Measurements from ENCODE around the gene AGTPBP1.
A peak's percentile ranks its signal among the peaks of the same experiment; 100 is the strongest.
"Not testable (repeated sequence)": the region's sequence is repeated elsewhere in the genome, so short reads cannot be mapped to it uniquely, and the experiment has no call there.

AGTPBP1 gene

GRCh38 chr9:85741875-85742596 lies at the start of gene AGTPBP1:
TSS of gene AGTPBP1 (minus strand) at chr9:85741954. CDS start at chr9:85712533, 29,421 bp downstream.
- DNase-seq = peak; percentile 92 to 96 (median 95)

- DNase-seq = not testable (repeated sequence)
Observed at GRCh38 chr9:85786116-85786515, 44.4 kb upstream of the AGTPBP1 start.

- not testable (repeated sequence) for DNase-seq
Observed at GRCh38 chr9:85773844-85774243, 32.1 kb upstream of the AGTPBP1 start.

- DNase-seq = not testable (repeated sequence)
Observed at GRCh38 chr9:85761802-85762201, 20.0 kb upstream of the AGTPBP1 start.

- not testable (repeated sequence) for DNase-seq
Observed at GRCh38 chr9:85757716-85758115, 16.0 kb upstream of the AGTPBP1 start.

GRCh38 chr9:85756216-85756615 lies 14.5 kb upstream of the AGTPBP1 start:
- DNase-seq = not testable (repeated sequence)

GRCh38 chr9:85746309-85746708 lies 4.6 kb upstream of the AGTPBP1 start:
- no peak for DNase-seq

GRCh38 chr9:85745203-85745602 lies 3.4 kb upstream of the AGTPBP1 start:
- DNase-seq = no peak

GRCh38 chr9:85744480-85744879 lies 2.7 kb upstream of the AGTPBP1 start:
- DNase-seq = no peak

GRCh38 chr9:85743275-85744128 lies 1.7 kb upstream of the AGTPBP1 start:
- no peak for DNase-seq

GRCh38 chr9:85742597-85742936 lies 813 bp upstream of the AGTPBP1 start:
- DNase-seq = no peak

- DNase-seq = peak; percentile 69 to 84 (median 80)
Observed at GRCh38 chr9:85741095-85741874, 469 bp downstream of the AGTPBP1 start.

GRCh38 chr9:85740787-85741094 lies 1.0 kb downstream of the AGTPBP1 start:
- no peak for DNase-seq

GRCh38 chr9:85738509-85738908 lies 3.2 kb downstream of the AGTPBP1 start:
- DNase-seq = no peak

- DNase-seq = no peak
Observed at GRCh38 chr9:85737671-85738070, 4.1 kb downstream of the AGTPBP1 start.

GRCh38 chr9:85730916-85731630 lies 10.7 kb downstream of the AGTPBP1 start:
- DNase-seq = no peak

GRCh38 chr9:85729882-85730281 lies 11.9 kb downstream of the AGTPBP1 start:
- DNase-seq = no peak

- DNase-seq = no peak
Observed at GRCh38 chr9:85727500-85727899, 14.3 kb downstream of the AGTPBP1 start.

- DNase-seq = no peak
Observed at GRCh38 chr9:85726737-85727136, 15.0 kb downstream of the AGTPBP1 start.

GRCh38 chr9:85723215-85723614 lies 18.5 kb downstream of the AGTPBP1 start:
- peak; percentile 30 to 85 (median 71) for DNase-seq

GRCh38 chr9:85719411-85719810 lies 22.3 kb downstream of the AGTPBP1 start:
- not testable (repeated sequence) for DNase-seq

GRCh38 chr9:85717818-85718217 lies 23.9 kb downstream of the AGTPBP1 start:
- not testable (repeated sequence) for DNase-seq

GRCh38 chr9:85717220-85717619 lies 24.5 kb downstream of the AGTPBP1 start:
- no peak for DNase-seq

Data from stimulated activated naive CD4-positive, alpha-beta T cell (primary cell).